HCT116 (cell line): ENCODE data around the gene CERK.

Source experiments
- CEBPB ChIP-seq: IDR thresholded peaks from 2 replicates; pipeline ENCODE4 v1.6.1; 2012; ENCODE audit warnings: low read depth
- EZH2phosphoT487 ChIP-seq: fragments of 200-600 bp; IDR thresholded peaks from 2 replicates; pipeline ENCODE4 v1.6.1; 2018; ENCODE audit warnings: antibody characterized with exemption, borderline replicate concordance
- POLR2A ChIP-seq: IDR thresholded peaks from 2 replicates; pipeline ENCODE4 v1.7.0; 2011; ENCODE audit warnings: borderline replicate concordance; ENCODE audit not compliant: insufficient read depth, insufficient read length; ENCODE audit errors: extremely low read depth
- POLR2AphosphoS5 ChIP-seq: IDR thresholded peaks from 2 replicates; pipeline ENCODE4 v1.6.1; 2011; ENCODE audit warnings: mild to moderate bottlenecking, low read depth, low read length, moderate library complexity
- TF ChIP-seq, protein P1 (sequence below): IDR thresholded peaks from 2 replicates; pipeline ENCODE4 v1.6.1; 2012; ENCODE audit warnings: low read depth

DNA sequence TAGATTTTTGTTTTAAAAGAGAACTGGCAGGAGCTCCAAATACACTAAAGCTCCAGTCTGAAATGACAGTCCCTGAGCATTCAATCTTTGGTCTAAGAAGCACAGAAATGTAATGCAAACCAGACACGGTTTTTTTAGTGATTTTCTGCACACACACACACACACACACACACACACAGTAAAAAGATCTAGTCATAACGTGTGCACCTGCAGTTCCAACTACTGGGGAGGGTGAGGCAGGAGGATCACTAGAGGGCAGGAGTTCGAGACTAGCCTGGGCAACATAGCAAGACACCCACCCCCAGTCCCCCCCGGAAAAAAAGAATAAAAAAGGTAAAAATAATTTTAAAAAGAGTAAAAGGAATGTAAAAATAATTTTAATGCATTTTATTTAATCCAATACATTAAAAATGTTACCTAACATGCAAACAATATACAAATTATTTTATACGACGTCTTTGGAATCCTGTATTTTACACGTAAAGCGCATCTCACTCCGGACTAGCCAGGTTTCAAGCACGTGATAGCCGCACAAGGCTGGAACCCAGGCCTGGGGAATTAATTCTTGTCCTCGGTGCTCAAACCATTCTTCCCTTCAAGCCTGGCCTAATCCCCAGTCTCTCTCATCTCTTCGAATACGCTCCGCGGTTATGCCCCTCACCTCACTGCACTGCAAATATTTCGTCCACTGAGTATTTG, 23.6 kb upstream of the CERK start:
- TF ChIP-seq EZH2phosphoT487, result no peak
- TF ChIP-seq CEBPB, result no peak
- TF ChIP-seq POLR2AphosphoS5, result no peak
- TF ChIP-seq, protein P1, sequence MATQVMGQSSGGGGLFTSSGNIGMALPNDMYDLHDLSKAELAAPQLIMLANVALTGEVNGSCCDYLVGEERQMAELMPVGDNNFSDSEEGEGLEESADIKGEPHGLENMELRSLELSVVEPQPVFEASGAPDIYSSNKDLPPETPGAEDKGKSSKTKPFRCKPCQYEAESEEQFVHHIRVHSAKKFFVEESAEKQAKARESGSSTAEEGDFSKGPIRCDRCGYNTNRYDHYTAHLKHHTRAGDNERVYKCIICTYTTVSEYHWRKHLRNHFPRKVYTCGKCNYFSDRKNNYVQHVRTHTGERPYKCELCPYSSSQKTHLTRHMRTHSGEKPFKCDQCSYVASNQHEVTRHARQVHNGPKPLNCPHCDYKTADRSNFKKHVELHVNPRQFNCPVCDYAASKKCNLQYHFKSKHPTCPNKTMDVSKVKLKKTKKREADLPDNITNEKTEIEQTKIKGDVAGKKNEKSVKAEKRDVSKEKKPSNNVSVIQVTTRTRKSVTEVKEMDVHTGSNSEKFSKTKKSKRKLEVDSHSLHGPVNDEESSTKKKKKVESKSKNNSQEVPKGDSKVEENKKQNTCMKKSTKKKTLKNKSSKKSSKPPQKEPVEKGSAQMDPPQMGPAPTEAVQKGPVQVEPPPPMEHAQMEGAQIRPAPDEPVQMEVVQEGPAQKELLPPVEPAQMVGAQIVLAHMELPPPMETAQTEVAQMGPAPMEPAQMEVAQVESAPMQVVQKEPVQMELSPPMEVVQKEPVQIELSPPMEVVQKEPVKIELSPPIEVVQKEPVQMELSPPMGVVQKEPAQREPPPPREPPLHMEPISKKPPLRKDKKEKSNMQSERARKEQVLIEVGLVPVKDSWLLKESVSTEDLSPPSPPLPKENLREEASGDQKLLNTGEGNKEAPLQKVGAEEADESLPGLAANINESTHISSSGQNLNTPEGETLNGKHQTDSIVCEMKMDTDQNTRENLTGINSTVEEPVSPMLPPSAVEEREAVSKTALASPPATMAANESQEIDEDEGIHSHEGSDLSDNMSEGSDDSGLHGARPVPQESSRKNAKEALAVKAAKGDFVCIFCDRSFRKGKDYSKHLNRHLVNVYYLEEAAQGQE, result no peak
- TF ChIP-seq POLR2A, result no peak
